ENCODE results near the gene CADM3. TPM values are rescaled to one million over a fixed set of nuclear protein-coding genes. Genes with fewer than 3 reads are reported as not detected.

CADM3 gene
- total RNA-seq, 1 donor from 2014 or later = 6.9 TPM

GRCh38 chr1:159239551-159240220 is 68.3 kb downstream of the CADM3 start:
- Histone ChIP-seq H3K27me3 (no peaks in the 10 kb centered on the region), H2AFZ (replicated peaks) (no peak overlapping the region), H3K27ac (no peak overlapping the region), H4K20me1 (ENCODE audit: low read depth) (no peaks in the 10 kb centered on the region), H3K4me2 (no peak overlapping the region), H3K4me3 (no peak overlapping the region), H3K36me3 (no peaks in the 10 kb centered on the region), H3K79me2 (ENCODE audit: low read depth) (no peaks in the 10 kb centered on the region), H3K4me1 (no peaks in the 10 kb centered on the region), H3K9ac (no peak overlapping the region), H3K9me3 (ENCODE audit: low read depth) (no peaks in the 10 kb centered on the region), H3F3A (ENCODE audit: low read depth) (no peaks in the 10 kb centered on the region)
- Mint-ChIP-seq H3K27me3 (ENCODE audit: insufficient read depth, low read depth) (peaks cover 2% of the 10 kb centered on the region), H3K9me3 (no peaks in the 10 kb centered on the region), H3K36me3 (no peaks in the 10 kb centered on the region), H3K27ac (no peak overlapping the region), H3K4me3 (no peak overlapping the region), H3K4me1 (no peaks in the 10 kb centered on the region)
- DNase-seq (ENCODE audit: low spot score) = no peak
- TF ChIP-seq EZH2 (IDR thresholded peaks at IDR 0.05) (no peak), CTCF (IDR thresholded peaks at IDR 0.05) (no peak), EZH2phosphoT487 (IDR thresholded peaks at IDR 0.05) (no peak)

- no peaks in the 10 kb centered on the region for H3K9me3 Mint-ChIP-seq
- DNase-seq (ENCODE audit: low spot score) = no peak
- TF ChIP-seq EZH2 (IDR thresholded peaks at IDR 0.05) (no peak), EZH2phosphoT487 (IDR thresholded peaks at IDR 0.05) (no peak), CTCF (IDR thresholded peaks at IDR 0.05) (no peak)
Observed at GRCh38 chr1:159247266-159247665, 75.9 kb downstream of the CADM3 start.

GRCh38 chr1:159248311-159248710 is 76.9 kb downstream of the CADM3 start:
- TF ChIP-seq EZH2 (IDR thresholded peaks at IDR 0.05) = no peak
- TF ChIP-seq EZH2phosphoT487 (IDR thresholded peaks at IDR 0.05) = no peak
- TF ChIP-seq CTCF (IDR thresholded peaks at IDR 0.05) = no peak
- Histone ChIP-seq H3K4me2 (no peak overlapping the region), H3K27ac (no peak overlapping the region), H3F3A (ENCODE audit: low read depth) (no peaks in the 10 kb centered on the region), H3K79me2 (ENCODE audit: low read depth) (no peaks in the 10 kb centered on the region), H3K4me1 (no peaks in the 10 kb centered on the region), H3K27me3 (no peaks in the 10 kb centered on the region), H3K9me3 (ENCODE audit: low read depth) (peaks cover 4% of the 10 kb centered on the region), H3K9ac (no peak overlapping the region), H2AFZ (replicated peaks) (no peak overlapping the region), H3K36me3 (no peaks in the 10 kb centered on the region), H3K4me3 (no peak overlapping the region), H4K20me1 (ENCODE audit: low read depth) (no peaks in the 10 kb centered on the region)
- Mint-ChIP-seq H3K4me1 (no peaks in the 10 kb centered on the region), H3K27ac (no peak overlapping the region), H3K4me3 (no peak overlapping the region), H3K27me3 (ENCODE audit: insufficient read depth, low read depth) (peaks cover 5% of the 10 kb centered on the region), H3K9me3 (no peaks in the 10 kb centered on the region), H3K36me3 (no peaks in the 10 kb centered on the region)
- no peak for DNase-seq (ENCODE audit: low spot score)

More at GRCh38 chr1:159247266-159247665, 75.9 kb downstream of the CADM3 start:
- no peak overlapping the region for H3K4me3 Mint-ChIP-seq
- no peaks in the 10 kb centered on the region for H3K36me3 Mint-ChIP-seq
- Histone ChIP-seq H2AFZ (replicated peaks) (no peak overlapping the region), H3K27ac (no peak overlapping the region), H3K79me2 (ENCODE audit: low read depth) (no peaks in the 10 kb centered on the region), H3F3A (ENCODE audit: low read depth) (no peaks in the 10 kb centered on the region), H3K27me3 (no peaks in the 10 kb centered on the region), H3K9me3 (ENCODE audit: low read depth) (peaks cover 4% of the 10 kb centered on the region), H3K4me2 (no peak overlapping the region), H3K36me3 (no peaks in the 10 kb centered on the region), H3K4me3 (no peak overlapping the region), H3K4me1 (no peaks in the 10 kb centered on the region), H4K20me1 (ENCODE audit: low read depth) (no peaks in the 10 kb centered on the region), H3K9ac (no peak overlapping the region)
- no peak overlapping the region for H3K27ac Mint-ChIP-seq
- H3K4me1 Mint-ChIP-seq = no peaks in the 10 kb centered on the region
- H3K27me3 Mint-ChIP-seq (ENCODE audit: insufficient read depth, low read depth) = peaks cover 5% of the 10 kb centered on the region

Measured in neural progenitor cell (in vitro differentiated cells).